HEK293 (cell line): ENCODE data around the gene FUBP3.

ENCODE experiments used
- CTCF ChIA-PET: fragments of 350-600 bp; formaldehyde crosslinking; extraction: SDS; loops from one replicate; lab custom pipeline; 2021; ENCODE audit warnings: antibody characterized with exemption; lab: Yijun Ruan, JAX
- POLR2A ChIA-PET: fragments of 300-600 bp; formaldehyde crosslinking; extraction: SDS; loops from one replicate; lab custom pipeline; 2020; ENCODE audit warnings: antibody characterized with exemption, inconsistent platforms; lab: Yijun Ruan, JAX
- H3K27ac ChIP-seq: fragments of 200-500 bp; sonication (Bioruptor generic); 2 replicates; pipeline ENCODE4 v1.5.1; 2014; ENCODE audit warnings: low read depth, low read length, control low read depth, inconsistent platforms; ENCODE audit errors: extremely low read depth
- H3K36me3 ChIP-seq, 2 experiments: fragments of 200-500 bp in 1 of 2; sonication (Bioruptor generic) in 1 of 2; 1 replicate in 1 of 2; 2 replicates in 1 of 2; pipeline ENCODE4 v1.5.1; 2014 to 2017; ENCODE audit warnings: inconsistent platforms in 2 of 2, low read length in 2 of 2; ENCODE audit not compliant: control insufficient read depth in 2 of 2, insufficient read depth in 1 of 2
- H3K4me1 ChIP-seq: fragments of 200-500 bp; sonication (Bioruptor generic); 2 replicates; pipeline ENCODE4 v1.5.1; 2014; ENCODE audit warnings: mild to moderate bottlenecking, low read length, inconsistent platforms; ENCODE audit not compliant: control insufficient read depth, insufficient read depth
- H3K4me3 ChIP-seq: 2 replicates; pipeline ENCODE4 v1.5.1; 2011; ENCODE audit warnings: low read depth, mild to moderate bottlenecking, control low read depth, low read length, moderate library complexity
- H3K9me3 ChIP-seq: fragments of 200-500 bp; sonication (Bioruptor generic); 2 replicates; pipeline ENCODE4 v1.5.1; 2014; ENCODE audit warnings: low read depth, low read length, inconsistent platforms; ENCODE audit not compliant: control insufficient read depth, insufficient read depth
- CTCF ChIP-seq: fragments of 450-650 bp; formaldehyde crosslinking; IDR thresholded peaks from 2 replicates; pipeline ENCODE4 v1.5.1; 2016; ENCODE audit warnings: missing biosample characterization, missing genetic modification characterization
- KLF16 ChIP-seq: fragments of 450-650 bp; formaldehyde crosslinking; IDR thresholded peaks from 2 replicates; pipeline ENCODE4 v1.5.1; 2017; ENCODE audit warnings: missing biosample characterization, missing genetic modification characterization
- PRDM4 ChIP-seq: fragments of 450-650 bp; formaldehyde crosslinking; IDR thresholded peaks from 2 replicates; pipeline ENCODE4 v1.5.1; 2017; ENCODE audit warnings: missing biosample characterization, missing genetic modification characterization
- RBAK ChIP-seq: fragments of 450-650 bp; formaldehyde crosslinking; IDR thresholded peaks from 2 replicates; pipeline ENCODE4 v1.5.1; 2016; ENCODE audit warnings: missing biosample characterization, missing genetic modification characterization
- WT1 ChIP-seq: fragments of 450-650 bp; formaldehyde crosslinking; IDR thresholded peaks from 2 replicates; pipeline ENCODE4 v1.5.1; 2016; ENCODE audit warnings: missing biosample characterization, missing genetic modification characterization
- ZFP41 ChIP-seq: fragments of 450-650 bp; formaldehyde crosslinking; IDR thresholded peaks from 2 replicates; pipeline ENCODE4 v1.5.1; 2016; ENCODE audit warnings: missing biosample characterization, missing genetic modification characterization, borderline replicate concordance
- ZNF18 ChIP-seq: fragments of 450-650 bp; formaldehyde crosslinking; IDR thresholded peaks from 2 replicates; pipeline ENCODE4 v1.5.1; 2016; ENCODE audit warnings: missing biosample characterization, missing genetic modification characterization
- ZNF211 ChIP-seq: fragments of 450-650 bp; formaldehyde crosslinking; IDR thresholded peaks from 2 replicates; pipeline ENCODE4 v1.5.1; 2016; ENCODE audit warnings: low read depth, missing biosample characterization, missing genetic modification characterization
- ZNF223 ChIP-seq: fragments of 450-650 bp; formaldehyde crosslinking; IDR thresholded peaks from 2 replicates; pipeline ENCODE4 v1.5.1; 2016; ENCODE audit warnings: missing biosample characterization, missing genetic modification characterization
- ZNF248 ChIP-seq: fragments of 450-650 bp; formaldehyde crosslinking; IDR thresholded peaks from 2 replicates; pipeline ENCODE4 v1.5.1; 2017; ENCODE audit warnings: missing biosample characterization, missing genetic modification characterization
- ZNF26 ChIP-seq: fragments of 450-650 bp; formaldehyde crosslinking; IDR thresholded peaks from 2 replicates; pipeline ENCODE4 v1.5.1; 2016; ENCODE audit warnings: missing biosample characterization, missing genetic modification characterization
- ZNF324 ChIP-seq: fragments of 450-650 bp; formaldehyde crosslinking; IDR thresholded peaks from 2 replicates; pipeline ENCODE4 v1.5.1; 2016; ENCODE audit warnings: missing biosample characterization, missing genetic modification characterization
- ZNF37A ChIP-seq: fragments of 450-650 bp; IDR thresholded peaks from 2 replicates; pipeline ENCODE4 v1.5.1; 2018; ENCODE audit warnings: missing biosample characterization, missing genetic modification characterization
- ZNF404 ChIP-seq: fragments of 450-650 bp; formaldehyde crosslinking; IDR thresholded peaks from 2 replicates; pipeline ENCODE4 v1.5.1; 2017; ENCODE audit warnings: missing biosample characterization, missing genetic modification characterization
- ZNF510 ChIP-seq: fragments of 450-650 bp; formaldehyde crosslinking; IDR thresholded peaks from 2 replicates; pipeline ENCODE4 v1.5.1; 2018; ENCODE audit warnings: mild to moderate bottlenecking, missing genetic modification characterization, missing biosample characterization; ENCODE audit not compliant: insufficient replicate concordance
- ZNF624 ChIP-seq: fragments of 450-650 bp; formaldehyde crosslinking; IDR thresholded peaks from 2 replicates; pipeline ENCODE4 v1.5.1; 2017; ENCODE audit warnings: missing biosample characterization, missing genetic modification characterization
- ZNF639 ChIP-seq: fragments of 450-650 bp; formaldehyde crosslinking; IDR thresholded peaks from 2 replicates; pipeline ENCODE4 v1.5.1; 2016; ENCODE audit warnings: missing biosample characterization, missing genetic modification characterization
- ZNF701 ChIP-seq: fragments of 450-650 bp; formaldehyde crosslinking; IDR thresholded peaks from 2 replicates; pipeline ENCODE4 v1.5.1; 2016; ENCODE audit warnings: missing biosample characterization, missing genetic modification characterization
- ZNF830 ChIP-seq: fragments of 450-650 bp; IDR thresholded peaks from 2 replicates; pipeline ENCODE4 v1.5.0; 2018; ENCODE audit warnings: missing biosample characterization, missing genetic modification characterization, low read depth, mild to moderate bottlenecking, moderate library complexity
- ZSCAN23 ChIP-seq: fragments of 450-650 bp; formaldehyde crosslinking; IDR thresholded peaks from 2 replicates; pipeline ENCODE4 v1.5.1; 2016; ENCODE audit warnings: missing biosample characterization, missing genetic modification characterization
- ZXDB ChIP-seq: fragments of 450-650 bp; formaldehyde crosslinking; IDR thresholded peaks from 2 replicates; pipeline ENCODE4 v1.5.1; 2016; ENCODE audit warnings: missing biosample characterization, missing genetic modification characterization

The FUBP3 gene

GRCh38 chr9:130661451-130662098 is 82.2 kb downstream of the FUBP3 start:
- H3K36me3 ChIP-seq = no peaks in the 10 kb centered on the region
- H3K9me3 ChIP-seq = no peaks in the 10 kb centered on the region
- no peak overlapping the region for H3K4me3 ChIP-seq
- CTCF ChIA-PET = no interaction called here
- POLR2A ChIA-PET = no interaction called here
- H3K4me1 ChIP-seq = no peaks in the 10 kb centered on the region; the same call in 1 of the 2 replicates
- TF ChIP-seq ZNF324 (tag by site-specific recombination) = no peak
- no peak for TF ChIP-seq ZFP41 (tag by site-specific recombination)
- no peak for TF ChIP-seq ZNF701 (tag by site-specific recombination)
- TF ChIP-seq ZXDB = no peak
- TF ChIP-seq ZNF639 (tag by site-specific recombination) = no peak
- TF ChIP-seq ZNF211 (tag by site-specific recombination) = no peak
- H3K27ac ChIP-seq = no peak overlapping the region

- no peaks in the 10 kb centered on the region; the same call in 1 of the 2 replicates for H3K4me1 ChIP-seq
- no peak overlapping the region for H3K27ac ChIP-seq
- TF ChIP-seq CTCF = 0 out of 2 replicates have a peak, but pooled peaks have one; percentile 17
- TF ChIP-seq ZNF18 (tag by site-specific recombination) = no peak
- TF ChIP-seq, all 188 proteins: peak for 1
- ChIA-PET CTCF (interaction anchor here (0.6 to 1.5 kb wide), 3 partner anchors 20 to 185 kb away, joined by 5 to 6 read pairs (median 5); no protein-coding TSS in a partner anchor), POLR2A (no interaction called here)
- no peak overlapping the region for H3K4me3 ChIP-seq
- no peaks in the 10 kb centered on the region for H3K9me3 ChIP-seq
- H3K36me3 ChIP-seq = no peaks in the 10 kb centered on the region
Measured at GRCh38 chr9:130662099-130662969, 83.0 kb downstream of the FUBP3 start.

- POLR2A ChIA-PET = interaction anchor here (0.5 kb wide), 1 partner anchor 61 kb away, joined by 3 read pairs; no protein-coding TSS in a partner anchor
- no peak overlapping the region for H3K27ac ChIP-seq
- H3K4me1 ChIP-seq = no peaks in the 10 kb centered on the region; the same call in 1 of the 2 replicates
- CTCF ChIA-PET = interaction anchor here (0.6 to 1.5 kb wide), 3 partner anchors 19 to 186 kb away, joined by 5 to 6 read pairs (median 5); no protein-coding TSS in a partner anchor
- H3K9me3 ChIP-seq = no peaks in the 10 kb centered on the region
- no peak overlapping the region for H3K4me3 ChIP-seq
- no peaks in the 10 kb centered on the region for H3K36me3 ChIP-seq
- peak; percentile 99 for TF ChIP-seq PRDM4 (tag by site-specific recombination)
- TF ChIP-seq ZNF830 (tag by site-specific recombination) = no peak
- no peak for TF ChIP-seq WT1 (tag by site-specific recombination)
- no peak for TF ChIP-seq ZNF624
- TF ChIP-seq ZNF248 = no peak
- TF ChIP-seq ZNF404 (tag by site-specific recombination) = no peak
- no peak for TF ChIP-seq KLF16 (tag by site-specific recombination)
- no peak for TF ChIP-seq ZNF510 (tag by site-specific recombination)
- TF ChIP-seq ZNF223 (tag by site-specific recombination) = 0 out of 2 replicates have a peak, but pooled peaks have one; percentile 28
- no peak for TF ChIP-seq ZNF26 (tag by site-specific recombination)
- TF ChIP-seq ZNF37A (tag by site-specific recombination) = no peak
- no peak for TF ChIP-seq ZSCAN23 (tag by site-specific recombination)
- no peak for TF ChIP-seq RBAK (tag by site-specific recombination)
Measured at GRCh38 chr9:130662970-130663257, 83.5 kb downstream of the FUBP3 start.
